ENCODE measurements around the gene ACTR8. TPM values are rescaled to one million over a fixed set of nuclear protein-coding genes. Genes with fewer than 3 reads are reported as not detected.
"Not testable (repeated sequence)": the region's sequence is repeated elsewhere in the genome, so short reads cannot be mapped to it uniquely, and the experiment has no call there.

The ACTR8 gene, protein sequence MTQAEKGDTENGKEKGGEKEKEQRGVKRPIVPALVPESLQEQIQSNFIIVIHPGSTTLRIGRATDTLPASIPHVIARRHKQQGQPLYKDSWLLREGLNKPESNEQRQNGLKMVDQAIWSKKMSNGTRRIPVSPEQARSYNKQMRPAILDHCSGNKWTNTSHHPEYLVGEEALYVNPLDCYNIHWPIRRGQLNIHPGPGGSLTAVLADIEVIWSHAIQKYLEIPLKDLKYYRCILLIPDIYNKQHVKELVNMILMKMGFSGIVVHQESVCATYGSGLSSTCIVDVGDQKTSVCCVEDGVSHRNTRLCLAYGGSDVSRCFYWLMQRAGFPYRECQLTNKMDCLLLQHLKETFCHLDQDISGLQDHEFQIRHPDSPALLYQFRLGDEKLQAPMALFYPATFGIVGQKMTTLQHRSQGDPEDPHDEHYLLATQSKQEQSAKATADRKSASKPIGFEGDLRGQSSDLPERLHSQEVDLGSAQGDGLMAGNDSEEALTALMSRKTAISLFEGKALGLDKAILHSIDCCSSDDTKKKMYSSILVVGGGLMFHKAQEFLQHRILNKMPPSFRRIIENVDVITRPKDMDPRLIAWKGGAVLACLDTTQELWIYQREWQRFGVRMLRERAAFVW
- total RNA-seq = 10 to 100 TPM; 21.8 to 33.8 TPM

DNA sequence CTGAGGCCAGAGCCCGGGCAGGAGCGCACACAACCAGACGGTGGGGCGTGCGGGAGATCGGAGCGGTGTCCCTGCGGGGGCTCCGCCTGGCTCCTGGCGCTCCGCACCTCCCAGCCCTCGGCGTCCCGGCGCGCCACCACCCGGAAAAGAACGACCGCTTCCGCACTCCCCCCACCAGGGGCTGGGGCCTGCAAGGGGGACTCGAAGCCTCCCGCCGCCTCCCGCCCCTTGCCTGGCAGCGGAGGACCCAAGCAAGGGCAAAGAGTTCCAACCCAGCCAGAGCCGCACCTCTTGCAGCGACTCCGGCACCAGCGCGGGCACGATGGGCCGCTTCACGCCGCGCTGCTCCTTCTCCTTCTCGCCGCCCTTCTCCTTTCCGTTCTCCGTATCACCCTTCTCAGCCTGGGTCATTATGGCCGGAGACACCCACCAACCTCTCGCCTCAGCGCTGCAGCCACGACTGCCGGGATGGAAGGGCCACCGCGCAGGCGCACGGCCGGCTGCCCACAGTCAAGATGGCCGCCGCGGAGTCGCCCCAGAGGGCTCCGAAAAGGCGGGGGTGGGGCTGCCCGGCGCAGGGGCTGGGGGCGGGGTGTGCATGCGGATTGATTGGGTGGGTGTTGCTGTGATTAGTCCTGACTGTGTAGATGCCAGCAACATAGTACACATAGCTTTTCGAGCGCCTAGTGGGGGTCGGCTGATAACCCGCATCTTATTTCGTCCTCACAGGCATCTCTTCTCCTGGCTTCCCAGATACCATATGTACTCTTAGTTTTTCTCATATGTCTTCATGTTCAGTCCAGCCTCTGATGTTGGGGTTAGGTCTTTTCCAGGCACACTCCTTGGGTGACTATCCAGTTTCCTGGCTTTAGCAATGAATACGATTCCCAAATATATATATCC is at the start of gene ACTR8:
ACTR8 (minus strand) TSS at position 462 of the 903 bp plus-strand sequence; CDS start at position 411, 51 bp downstream.
- H3K27ac Mint-ChIP-seq = peak within 1 kb of the TSS; percentile 89 to 100
- H3K9me3 Mint-ChIP-seq = peaks cover 0 to 4% of the 10 kb centered on the region in 2 donors
- ATAC-seq = peak; percentile 89 to 93

GRCh38 chr3:53927208-53927872 is 45.4 kb upstream of the ACTR8 start:
- not testable (repeated sequence) for DNase-seq (ENCODE audit: low spot score in 2 of 2); ATAC-seq; H3K27ac Mint-ChIP-seq; H3K36me3 Mint-ChIP-seq; H3K9me3 Mint-ChIP-seq

More for the DNA sequence above, at the start of gene ACTR8:
- peak; percentile 86 to 90 for DNase-seq (ENCODE audit: low spot score in 2 of 2)
- peaks cover 12 to 19% of the 10 kb centered on the region in 2 donors for H3K36me3 Mint-ChIP-seq

DNA sequence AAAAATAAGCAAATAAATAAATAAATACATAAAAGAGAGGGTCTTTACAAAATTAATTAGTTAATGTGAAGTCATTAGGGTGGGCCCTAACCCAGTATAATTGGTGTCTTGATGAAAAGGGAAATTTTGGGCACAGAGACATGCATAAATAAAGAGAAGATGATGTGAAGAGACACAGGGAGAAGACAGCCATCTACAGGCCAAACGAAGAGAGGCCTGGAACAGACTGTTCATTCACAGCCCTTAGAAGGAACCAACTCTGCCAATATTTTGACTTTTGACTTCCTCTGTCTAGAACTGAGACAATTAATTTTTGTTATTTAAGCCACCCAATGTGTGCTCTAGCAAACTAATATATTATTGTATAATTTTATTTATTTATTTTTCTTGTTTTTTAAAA is 39.3 kb upstream of the ACTR8 start:
- ATAC-seq (no peak), DNase-seq (ENCODE audit: low spot score in 2 of 2) (no peak)
- H3K27ac Mint-ChIP-seq = no peak overlapping the region
- H3K9me3 Mint-ChIP-seq = peaks cover 5% of the 10 kb centered on the region in 2 donors
- H3K36me3 Mint-ChIP-seq = peaks cover 0 to 6% of the 10 kb centered on the region in 2 donors

DNA sequence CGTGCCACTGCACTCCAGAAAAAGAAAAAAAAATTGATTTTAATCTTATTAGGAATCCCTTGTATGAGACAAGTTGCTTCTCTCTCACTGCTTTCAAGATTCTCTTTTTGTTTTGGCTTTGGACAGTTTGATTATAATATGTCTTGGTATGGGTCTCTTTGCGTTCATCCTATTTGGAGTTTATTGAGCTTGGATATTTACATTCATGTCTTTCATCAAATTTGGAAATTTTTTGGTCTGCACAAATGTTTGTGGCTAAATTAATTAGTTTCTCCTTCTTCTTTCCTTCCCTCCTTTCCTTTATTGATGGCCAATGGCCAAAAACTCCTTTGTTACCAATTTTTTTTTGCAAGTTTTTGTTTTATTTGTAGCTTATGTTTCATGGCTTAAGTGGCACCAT is 37.8 kb upstream of the ACTR8 start:
- ATAC-seq = no peak
- no peak overlapping the region for H3K27ac Mint-ChIP-seq
- DNase-seq (ENCODE audit: low spot score in 2 of 2) = no peak
- H3K36me3 Mint-ChIP-seq = peaks cover 0 to 6% of the 10 kb centered on the region in 2 donors
- peaks cover 5% of the 10 kb centered on the region in 2 donors for H3K9me3 Mint-ChIP-seq

GRCh38 chr3:53913401-53913800 is 31.4 kb upstream of the ACTR8 start:
- no peak for DNase-seq (ENCODE audit: low spot score in 2 of 2)

DNA sequence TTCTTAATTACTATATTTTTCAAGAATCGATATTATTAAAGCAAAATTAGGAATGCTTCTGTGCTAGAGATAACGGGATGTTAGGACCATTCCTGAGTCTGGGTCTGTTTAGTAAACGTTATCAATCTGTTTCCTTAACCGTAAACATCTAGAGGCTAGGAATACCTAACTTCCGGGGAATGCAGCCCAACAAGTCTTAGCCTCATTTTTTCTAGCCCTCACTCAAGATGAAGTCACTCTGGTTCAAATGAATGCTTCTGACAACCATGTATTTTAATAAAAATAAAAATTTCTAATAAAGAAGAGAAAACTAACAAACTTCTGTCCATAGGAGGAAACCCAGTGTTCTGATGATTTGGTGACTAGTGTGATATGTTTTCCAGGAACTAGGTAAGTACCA is 20.8 kb upstream of the ACTR8 start:
- H3K36me3 Mint-ChIP-seq = no peaks in the 10 kb centered on the region
- H3K9me3 Mint-ChIP-seq = no peaks in the 10 kb centered on the region
- DNase-seq (ENCODE audit: low spot score in 2 of 2) = no peak
- no peak overlapping the region for H3K27ac Mint-ChIP-seq
- no peak for ATAC-seq

More at GRCh38 chr3:53913401-53913800, 31.4 kb upstream of the ACTR8 start:
- no peak overlapping the region for H3K27ac Mint-ChIP-seq
- no peak for ATAC-seq
- H3K36me3 Mint-ChIP-seq = peaks cover 0 to 8% of the 10 kb centered on the region in 2 donors
- H3K9me3 Mint-ChIP-seq = peaks cover 0 to 4% of the 10 kb centered on the region in 2 donors

DNA sequence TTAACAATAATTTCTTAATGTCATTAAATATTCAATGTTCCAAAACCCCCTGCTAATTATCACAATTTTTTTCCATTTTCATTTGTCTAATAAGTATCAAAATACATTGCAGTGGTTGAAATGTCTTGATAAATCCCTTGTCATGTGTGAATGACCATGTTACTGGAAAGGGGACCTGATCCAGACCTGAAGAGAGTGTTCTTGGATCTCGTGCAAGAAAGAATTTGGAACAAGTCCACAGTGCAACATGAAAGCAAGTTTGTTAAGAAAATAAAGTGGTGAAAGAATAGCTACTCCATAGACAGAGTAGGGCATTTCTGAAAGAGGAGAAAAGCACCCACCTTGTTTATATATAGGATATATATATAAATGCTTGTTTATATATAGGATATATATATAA is 20.1 kb upstream of the ACTR8 start:
- H3K27ac Mint-ChIP-seq = no peak overlapping the region
- H3K9me3 Mint-ChIP-seq = no peaks in the 10 kb centered on the region
- ATAC-seq = no peak
- DNase-seq (ENCODE audit: low spot score in 2 of 2) = no peak
- H3K36me3 Mint-ChIP-seq = no peaks in the 10 kb centered on the region

DNA sequence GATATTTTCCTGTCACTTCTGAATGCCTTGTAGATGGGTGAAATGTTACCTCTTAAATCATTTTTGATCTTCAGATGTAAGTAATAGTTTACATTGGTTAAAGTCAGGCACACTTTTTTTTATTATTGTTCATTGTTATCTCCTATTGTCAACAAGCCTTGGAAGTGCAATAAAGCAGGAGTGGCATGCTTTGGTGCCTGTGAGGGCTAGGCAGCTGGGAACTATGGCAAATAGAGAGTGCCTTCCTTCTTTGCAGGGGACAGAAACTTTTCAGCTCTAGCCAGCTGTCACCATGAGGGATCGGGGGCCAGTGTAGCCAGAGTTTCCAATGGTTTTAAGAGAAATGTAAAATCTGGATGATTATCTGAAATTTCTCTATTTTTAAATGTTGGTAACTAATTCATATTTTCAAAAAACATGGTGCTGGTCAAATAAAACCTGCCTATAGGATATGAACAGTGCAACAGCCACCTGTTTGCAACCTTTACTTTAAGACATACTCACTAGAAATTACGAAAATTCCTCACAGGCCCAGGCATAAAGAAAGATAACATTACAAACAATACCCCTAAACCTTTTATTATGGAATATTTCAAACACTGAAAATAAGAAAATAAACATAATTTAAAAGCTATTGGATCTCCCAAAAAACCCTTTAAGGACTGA is 18.8 kb upstream of the ACTR8 start:
- Mint-ChIP-seq H3K9me3 (no peaks in the 10 kb centered on the region), H3K36me3 (no peaks in the 10 kb centered on the region), H3K27ac (no peak overlapping the region)
- no peak for DNase-seq (ENCODE audit: low spot score in 2 of 2)
- ATAC-seq = no peak

GRCh38 chr3:53899750-53900149 is 17.8 kb upstream of the ACTR8 start:
- no peak for DNase-seq (ENCODE audit: low spot score in 2 of 2)
- Mint-ChIP-seq H3K27ac (no peak overlapping the region), H3K9me3 (no peaks in the 10 kb centered on the region), H3K36me3 (no peaks in the 10 kb centered on the region)
- no peak for ATAC-seq

GRCh38 chr3:53892286-53892637 is 10.3 kb upstream of the ACTR8 start:
- DNase-seq (ENCODE audit: low spot score in 2 of 2) (no peak), ATAC-seq (no peak)
- H3K9me3 Mint-ChIP-seq = peaks cover 11 to 16% of the 10 kb centered on the region in 2 donors
- peaks cover 33 to 40% of the 10 kb centered on the region in 2 donors for H3K36me3 Mint-ChIP-seq
- H3K27ac Mint-ChIP-seq = peak overlapping the region; percentile 98 to 99

GRCh38 chr3:53891497-53892285 is 9.7 kb upstream of the ACTR8 start, which contains the start of gene SELENOK:
Gene SELENOK (minus strand): TSS chr3:53891859.
- DNase-seq (ENCODE audit: low spot score in 2 of 2) (peak; percentile 90 to 97), ATAC-seq (peak; percentile 95)
- H3K36me3 Mint-ChIP-seq = peaks cover 34 to 40% of the 10 kb centered on the region in 2 donors
- peak within 1 kb of the TSS; percentile 98 to 99 for H3K27ac Mint-ChIP-seq
- peaks cover 11 to 16% of the 10 kb centered on the region in 2 donors for H3K9me3 Mint-ChIP-seq

GRCh38 chr3:53890726-53891475 is 8.9 kb upstream of the ACTR8 start:
- ATAC-seq (peak; percentile 8 to 23), DNase-seq (ENCODE audit: low spot score in 2 of 2) (peak in 1 of 2 donors; percentile 30)
- peak overlapping the region; percentile 98 to 99 for H3K27ac Mint-ChIP-seq
- H3K36me3 Mint-ChIP-seq = peaks cover 34 to 40% of the 10 kb centered on the region in 2 donors
- H3K9me3 Mint-ChIP-seq = peaks cover 11 to 16% of the 10 kb centered on the region in 2 donors

GRCh38 chr3:53888232-53888631 is 6.3 kb upstream of the ACTR8 start:
- no peak overlapping the region for H3K27ac Mint-ChIP-seq
- no peak for ATAC-seq
- H3K36me3 Mint-ChIP-seq = peaks cover 30 to 32% of the 10 kb centered on the region in 2 donors

DNA sequence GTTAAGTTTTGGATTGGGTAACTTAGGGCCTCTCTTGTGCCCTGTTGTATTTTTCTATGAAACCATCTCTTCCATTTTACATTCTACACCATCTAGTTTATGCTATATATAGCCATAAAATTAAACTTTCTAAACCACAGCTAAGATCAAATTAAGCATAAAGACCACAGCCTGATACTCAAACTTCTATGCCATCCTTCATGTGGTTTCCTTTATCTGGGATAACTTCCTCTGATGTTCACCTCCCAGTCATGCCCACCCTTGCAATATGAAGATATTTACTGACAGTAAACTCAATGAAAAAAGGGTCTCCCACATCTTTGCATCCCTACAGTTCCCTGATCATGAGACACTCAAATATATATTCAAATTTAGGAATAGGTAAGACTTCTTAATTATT is 5.5 kb upstream of the ACTR8 start:
- Mint-ChIP-seq H3K36me3 (peaks cover 25 to 27% of the 10 kb centered on the region in 2 donors), H3K27ac (no peak overlapping the region), H3K9me3 (peaks cover 4 to 5% of the 10 kb centered on the region in 2 donors)
- ATAC-seq (no peak), DNase-seq (ENCODE audit: low spot score in 2 of 2) (no peak)

More at GRCh38 chr3:53888232-53888631, 6.3 kb upstream of the ACTR8 start:
- H3K9me3 Mint-ChIP-seq = peaks cover 8 to 13% of the 10 kb centered on the region in 2 donors
- DNase-seq (ENCODE audit: low spot score in 2 of 2) = no peak

All from activated naive CD4-positive, alpha-beta T cell treated with anti-CD3 and anti-CD28 coated beads, Interleukin-2, amount 50 U/mL, for 72 hours (primary cell).